ENCODE measurements around the gene SH2D7. TPM values are rescaled to one million over a fixed set of nuclear protein-coding genes. Genes with fewer than 3 reads are reported as not detected.

The SH2D7 gene
- total RNA-seq, 1 experiment from 2014 or later, result not detected

GRCh38 chr15:78088773-78089080 lies 3.6 kb upstream of the SH2D7 start:
- Histone ChIP-seq H3K79me2 (ENCODE audit: low read length) (no peaks in the 10 kb centered on the region), H3K27me3 (ENCODE audit: low read length) (no peaks in the 10 kb centered on the region), H3K4me2 (ENCODE audit: low read length) (no peak overlapping the region), H3K9ac (ENCODE audit: low read length) (no peak overlapping the region), H4K20me1 (ENCODE audit: low read length) (no peaks in the 10 kb centered on the region), H2AFZ (ENCODE audit: low read length) (no peak overlapping the region), H3F3A (ENCODE audit: low read length, unreplicated experiment) (no peaks in the 10 kb centered on the region), H3K27ac (ENCODE audit: low read length) (no peak overlapping the region), H3K4me3 (ENCODE audit: low read length) (no peak overlapping the region), H3K9me3 (ENCODE audit: low read length) (no peaks in the 10 kb centered on the region), H3K4me1 (ENCODE audit: insufficient read depth, low read length) (no peaks in the 10 kb centered on the region), H3K9me2 (replicated peaks; ENCODE audit: low read length) (no peaks in the 10 kb centered on the region), H3K36me3 (ENCODE audit: low read depth, low read length) (no peaks in the 10 kb centered on the region)
- intact Hi-C loops (cut with micrococcal nuclease), result no loop called here
- BruUV-seq (replicated peaks), result no TSS peak
- ChIA-PET POLR2A (ENCODE audit: unreplicated experiment) (no interaction called here), CTCF (no interaction called here)
- TF ChIP-seq EZH2phosphoT487 (IDR thresholded peaks at IDR 0.05; ENCODE audit: borderline replicate concordance, low read length) (no peak), EZH2 (IDR thresholded peaks at IDR 0.05; ENCODE audit: low read length, unreplicated experiment) (no peak), CTCF (conservative IDR thresholded peaks at IDR 0.05; ENCODE audit: low read depth, low read length) (no peak)
- DNase-seq (no peak), ATAC-seq (no peak)

- Histone ChIP-seq H3K9me3 (ENCODE audit: low read length) (no peaks in the 10 kb centered on the region), H3F3A (ENCODE audit: low read length, unreplicated experiment) (no peaks in the 10 kb centered on the region), H3K27ac (ENCODE audit: low read length) (no peak overlapping the region), H3K4me3 (ENCODE audit: low read length) (no peak overlapping the region), H2AFZ (ENCODE audit: low read length) (no peak overlapping the region), H3K79me2 (ENCODE audit: low read length) (no peaks in the 10 kb centered on the region), H3K36me3 (ENCODE audit: low read depth, low read length) (no peaks in the 10 kb centered on the region), H3K4me1 (ENCODE audit: insufficient read depth, low read length) (no peaks in the 10 kb centered on the region), H3K4me2 (ENCODE audit: low read length) (no peak overlapping the region), H3K27me3 (ENCODE audit: low read length) (no peaks in the 10 kb centered on the region), H3K9ac (ENCODE audit: low read length) (no peak overlapping the region), H3K9me2 (replicated peaks; ENCODE audit: low read length) (no peaks in the 10 kb centered on the region), H4K20me1 (ENCODE audit: low read length) (no peaks in the 10 kb centered on the region)
- intact Hi-C loops (cut with micrococcal nuclease), result no loop called here
- no peak for ATAC-seq
- ChIA-PET CTCF (interaction anchor here (0.6 kb wide), 1 partner anchor 123 kb away, joined by 9 read pairs; no protein-coding TSS in a partner anchor), POLR2A (ENCODE audit: unreplicated experiment) (no interaction called here)
- TF ChIP-seq CTCF (conservative IDR thresholded peaks at IDR 0.05; ENCODE audit: low read depth, low read length) (no peak), EZH2phosphoT487 (IDR thresholded peaks at IDR 0.05; ENCODE audit: borderline replicate concordance, low read length) (no peak), EZH2 (IDR thresholded peaks at IDR 0.05; ENCODE audit: low read length, unreplicated experiment) (no peak)
- BruUV-seq (replicated peaks), result no TSS peak
- DNase-seq, result no peak
Measured at GRCh38 chr15:78090422-78091063, 1.8 kb upstream of the SH2D7 start.

GRCh38 chr15:78093242-78094020 lies 1.1 kb downstream of the SH2D7 start:
- Histone ChIP-seq H3K27me3 (ENCODE audit: low read length) (no peaks in the 10 kb centered on the region), H3K4me2 (ENCODE audit: low read length) (no peak overlapping the region), H3K9me2 (replicated peaks; ENCODE audit: low read length) (no peaks in the 10 kb centered on the region), H3K4me1 (ENCODE audit: insufficient read depth, low read length) (no peaks in the 10 kb centered on the region), H3K9ac (ENCODE audit: low read length) (no peak overlapping the region), H3K4me3 (ENCODE audit: low read length) (no peak overlapping the region), H3K36me3 (ENCODE audit: low read depth, low read length) (no peaks in the 10 kb centered on the region), H3F3A (ENCODE audit: low read length, unreplicated experiment) (no peaks in the 10 kb centered on the region), H3K9me3 (ENCODE audit: low read length) (no peaks in the 10 kb centered on the region), H3K27ac (ENCODE audit: low read length) (no peak overlapping the region), H4K20me1 (ENCODE audit: low read length) (no peaks in the 10 kb centered on the region), H3K79me2 (ENCODE audit: low read length) (no peaks in the 10 kb centered on the region), H2AFZ (ENCODE audit: low read length) (no peak overlapping the region)
- TF ChIP-seq EZH2 (IDR thresholded peaks at IDR 0.05; ENCODE audit: low read length, unreplicated experiment) (no peak), CTCF (conservative IDR thresholded peaks at IDR 0.05; ENCODE audit: low read depth, low read length) (no peak), EZH2phosphoT487 (IDR thresholded peaks at IDR 0.05; ENCODE audit: borderline replicate concordance, low read length) (no peak)
- CTCF ChIA-PET, result no interaction called here
- no TSS peak for BruUV-seq (replicated peaks)
- DNase-seq (no peak), ATAC-seq (no peak)
- intact Hi-C loops (cut with micrococcal nuclease), result no loop called here
- POLR2A ChIA-PET (ENCODE audit: unreplicated experiment), result no interaction called here
